NCI-H2171 (cell line): ENCODE measurements around the gene USP34.
"Not testable (repeated sequence)": the region's sequence is repeated elsewhere in the genome, so short reads cannot be mapped to it uniquely, and the experiment has no call there.

Experiments used
- DNase-seq: peaks from one replicate; lab custom pipeline; 2025; lab: John Stamatoyannopoulos, UW

USP34 gene

GRCh38 chr2:61426267-61426897, 44.5 kb downstream of the USP34 start:
- no peak for DNase-seq

- no peak for DNase-seq
Observed at GRCh38 chr2:61425605-61426155, 45.2 kb downstream of the USP34 start.

GRCh38 chr2:61423714-61424113, 47.2 kb downstream of the USP34 start:
- DNase-seq, result no peak

- no peak for DNase-seq
Observed at GRCh38 chr2:61421611-61422010, 49.3 kb downstream of the USP34 start.

- DNase-seq, result no peak
Observed at GRCh38 chr2:61420991-61421544, 49.8 kb downstream of the USP34 start.

- no peak for DNase-seq
Observed at GRCh38 chr2:61419570-61419969, 51.3 kb downstream of the USP34 start.

- DNase-seq, result no peak
Observed at GRCh38 chr2:61419129-61419528, 51.8 kb downstream of the USP34 start.

- no peak for DNase-seq
Observed at GRCh38 chr2:61416871-61417645, 53.8 kb downstream of the USP34 start.

- DNase-seq, result no peak
Observed at GRCh38 chr2:61415265-61415664, 55.6 kb downstream of the USP34 start.

GRCh38 chr2:61414674-61415073, 56.2 kb downstream of the USP34 start:
- no peak for DNase-seq

GRCh38 chr2:61411109-61411508, 59.8 kb downstream of the USP34 start:
- DNase-seq, result no peak

GRCh38 chr2:61410185-61410584, 60.7 kb downstream of the USP34 start:
- DNase-seq, result no peak

- DNase-seq, result no peak
Observed at GRCh38 chr2:61405813-61406212, 65.1 kb downstream of the USP34 start.

- DNase-seq, result no peak
Observed at GRCh38 chr2:61404438-61404837, 66.4 kb downstream of the USP34 start.

- no peak for DNase-seq
Observed at GRCh38 chr2:61398413-61398812, 72.5 kb downstream of the USP34 start.

GRCh38 chr2:61396005-61396404, 74.9 kb downstream of the USP34 start:
- no peak for DNase-seq

- not testable (repeated sequence) for DNase-seq
Observed at GRCh38 chr2:61387588-61387987, 83.3 kb downstream of the USP34 start.

GRCh38 chr2:61380882-61381197, 90.0 kb downstream of the USP34 start:
- not testable (repeated sequence) for DNase-seq

GRCh38 chr2:61380056-61380881, 90.6 kb downstream of the USP34 start:
- no peak for DNase-seq

GRCh38 chr2:61379521-61379920, 91.4 kb downstream of the USP34 start:
- DNase-seq, result no peak

GRCh38 chr2:61378281-61378680, 92.6 kb downstream of the USP34 start:
- DNase-seq, result no peak

GRCh38 chr2:61377046-61377445, 93.8 kb downstream of the USP34 start:
- no peak for DNase-seq
